ENCODE measurements around the gene RFX2. TPM values are rescaled to one million over a fixed set of nuclear protein-coding genes. Genes with fewer than 3 reads are reported as not detected.

The RFX2 gene
- total and polyA plus RNA-seq, 4 donors = 0.67 to 5.1 (median 2.8) TPM

DNA sequence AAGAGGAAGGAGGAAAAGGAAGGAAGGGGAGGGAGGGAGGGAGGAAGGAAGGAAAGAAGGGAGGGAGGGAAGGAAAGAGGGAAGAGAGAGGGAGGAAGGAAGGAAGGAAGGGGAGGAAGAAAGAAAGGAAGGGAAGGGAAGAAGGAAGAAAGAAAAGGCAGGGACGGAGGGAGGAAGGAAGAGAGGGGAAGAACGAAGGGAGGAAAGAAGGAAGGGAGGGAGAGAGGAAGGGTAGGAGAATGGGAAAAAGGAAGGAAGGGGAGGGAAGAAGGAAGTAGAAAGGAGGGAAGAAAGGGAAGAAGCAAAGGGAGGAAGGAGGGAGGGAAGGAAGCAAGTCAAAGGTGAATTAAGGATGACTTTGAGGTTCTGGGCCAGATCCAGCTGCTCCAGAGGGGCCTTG, 28.2 kb upstream of the RFX2 start:
- no peaks in the 10 kb centered on the region for H3K36me3 ChIP-seq (ENCODE audit: control insufficient read depth in 4 of 4, insufficient read depth in 3 of 4, low read depth in 1 of 4, low read length in 3 of 4)
- no peaks in the 10 kb centered on the region for H3K4me1 ChIP-seq (ENCODE audit: control insufficient read depth in 4 of 4, insufficient read depth in 4 of 4, low read length in 3 of 4)
- 56% methylated on average over 2 of the region's 2 CpGs for WGBS
- no peak for TF ChIP-seq CTCF (IDR thresholded peaks at IDR 0.05; ENCODE audit: low read depth, low read length, missing input control)
- TF ChIP-seq FOXA1 (IDR thresholded peaks at IDR 0.05) = no peak
- TF ChIP-seq, protein P1, sequence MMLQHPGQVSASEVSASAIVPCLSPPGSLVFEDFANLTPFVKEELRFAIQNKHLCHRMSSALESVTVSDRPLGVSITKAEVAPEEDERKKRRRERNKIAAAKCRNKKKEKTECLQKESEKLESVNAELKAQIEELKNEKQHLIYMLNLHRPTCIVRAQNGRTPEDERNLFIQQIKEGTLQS (IDR thresholded peaks at IDR 0.05) = no peak
- no peak for TF ChIP-seq GABPA (IDR thresholded peaks at IDR 0.05 in 1 of 2, conservative IDR thresholded peaks at IDR 0.05 in 1 of 2)
- TF ChIP-seq RXRA (IDR thresholded peaks at IDR 0.05) = no peak
- TF ChIP-seq RAD21 (IDR thresholded peaks at IDR 0.05) = no peak
- TF ChIP-seq FOXA2 (IDR thresholded peaks at IDR 0.05) = no peak
- no peak for TF ChIP-seq HNF4G (IDR thresholded peaks at IDR 0.05)
- no peak for TF ChIP-seq TAF1 (conservative IDR thresholded peaks at IDR 0.05)
- TF ChIP-seq JUND (IDR thresholded peaks at IDR 0.05) = no peak
- no peak for TF ChIP-seq YY1 (IDR thresholded peaks at IDR 0.05)
- TF ChIP-seq REST (IDR thresholded peaks at IDR 0.05) = no peak
- H3K4me3 ChIP-seq (ENCODE audit: low read depth in 1 of 3, low read length in 3 of 3) = no peak overlapping the region
- DNase-seq (ENCODE audit: low spot score) = no peak
- no peaks in the 10 kb centered on the region for H3K27me3 ChIP-seq (ENCODE audit: control insufficient read depth in 4 of 4, insufficient read depth in 4 of 4, low read length in 3 of 4)
- no peak overlapping the region for H3K27ac ChIP-seq (ENCODE audit: low read depth in 1 of 2, low read length in 2 of 2)
- no peak overlapping the region for H3K9ac ChIP-seq (ENCODE audit: low read depth in 1 of 2, low read length in 2 of 2)
- H3K9me3 ChIP-seq (ENCODE audit: control insufficient read depth in 4 of 4, low read length in 3 of 4) = no peaks in the 10 kb centered on the region

- Histone ChIP-seq H3K4me3 (ENCODE audit: low read depth in 1 of 3, low read length in 3 of 3) (no peak overlapping the region), H3K27me3 (ENCODE audit: control insufficient read depth in 4 of 4, insufficient read depth in 4 of 4, low read length in 3 of 4) (no peaks in the 10 kb centered on the region), H3K36me3 (ENCODE audit: control insufficient read depth in 4 of 4, insufficient read depth in 3 of 4, low read depth in 1 of 4, low read length in 3 of 4) (no peaks in the 10 kb centered on the region), H3K9ac (ENCODE audit: low read depth in 1 of 2, low read length in 2 of 2) (no peak overlapping the region), H3K9me3 (ENCODE audit: control insufficient read depth in 4 of 4, low read length in 3 of 4) (no peaks in the 10 kb centered on the region), H3K27ac (ENCODE audit: low read depth in 1 of 2, low read length in 2 of 2) (no peak overlapping the region), H3K4me1 (ENCODE audit: control insufficient read depth in 4 of 4, insufficient read depth in 4 of 4, low read length in 3 of 4) (no peaks in the 10 kb centered on the region)
- 65% methylated on average over 7 of the region's 7 CpGs for WGBS
- TF ChIP-seq FOXA1 (IDR thresholded peaks at IDR 0.05) (no peak), TAF1 (conservative IDR thresholded peaks at IDR 0.05) (no peak), CTCF (IDR thresholded peaks at IDR 0.05; ENCODE audit: low read depth, low read length, missing input control) (no peak), RAD21 (IDR thresholded peaks at IDR 0.05) (no peak), HNF4G (IDR thresholded peaks at IDR 0.05) (no peak), MAX (IDR thresholded peaks at IDR 0.05) (no peak), NR2F2 (IDR thresholded peaks at IDR 0.05) (no peak), REST (IDR thresholded peaks at IDR 0.05) (no peak), FOXA2 (IDR thresholded peaks at IDR 0.05) (no peak), JUND (IDR thresholded peaks at IDR 0.05) (no peak)
- TF ChIP-seq, protein P2, sequence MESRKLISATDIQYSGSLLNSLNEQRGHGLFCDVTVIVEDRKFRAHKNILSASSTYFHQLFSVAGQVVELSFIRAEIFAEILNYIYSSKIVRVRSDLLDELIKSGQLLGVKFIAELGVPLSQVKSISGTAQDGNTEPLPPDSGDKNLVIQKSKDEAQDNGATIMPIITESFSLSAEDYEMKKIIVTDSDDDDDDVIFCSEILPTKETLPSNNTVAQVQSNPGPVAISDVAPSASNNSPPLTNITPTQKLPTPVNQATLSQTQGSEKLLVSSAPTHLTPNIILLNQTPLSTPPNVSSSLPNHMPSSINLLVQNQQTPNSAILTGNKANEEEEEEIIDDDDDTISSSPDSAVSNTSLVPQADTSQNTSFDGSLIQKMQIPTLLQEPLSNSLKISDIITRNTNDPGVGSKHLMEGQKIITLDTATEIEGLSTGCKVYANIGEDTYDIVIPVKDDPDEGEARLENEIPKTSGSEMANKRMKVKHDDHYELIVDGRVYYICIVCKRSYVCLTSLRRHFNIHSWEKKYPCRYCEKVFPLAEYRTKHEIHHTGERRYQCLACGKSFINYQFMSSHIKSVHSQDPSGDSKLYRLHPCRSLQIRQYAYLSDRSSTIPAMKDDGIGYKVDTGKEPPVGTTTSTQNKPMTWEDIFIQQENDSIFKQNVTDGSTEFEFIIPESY (IDR thresholded peaks at IDR 0.05) = no peak
- TF ChIP-seq, protein P1 (IDR thresholded peaks at IDR 0.05) = no peak
- no peak for DNase-seq (ENCODE audit: low spot score)
These were observed 27.8 kb upstream of the RFX2 start for GRCh38 chr19:6138066-6138465.
